HG02763 (cell line): Measurements from ENCODE around the gene MYOCD.
"Not testable (repeated sequence)": the region's sequence is repeated elsewhere in the genome, so short reads cannot be mapped to it uniquely, and the experiment has no call there.

Source experiments
- ATAC-seq: cut with Tn5 transposase; IDR thresholded peaks from one replicate; pipeline ENCODE4 v1.9.1; 2021; ENCODE audit warnings: mild to moderate bottlenecking, moderate library complexity; ENCODE audit not compliant: unreplicated experiment

The MYOCD gene, protein sequence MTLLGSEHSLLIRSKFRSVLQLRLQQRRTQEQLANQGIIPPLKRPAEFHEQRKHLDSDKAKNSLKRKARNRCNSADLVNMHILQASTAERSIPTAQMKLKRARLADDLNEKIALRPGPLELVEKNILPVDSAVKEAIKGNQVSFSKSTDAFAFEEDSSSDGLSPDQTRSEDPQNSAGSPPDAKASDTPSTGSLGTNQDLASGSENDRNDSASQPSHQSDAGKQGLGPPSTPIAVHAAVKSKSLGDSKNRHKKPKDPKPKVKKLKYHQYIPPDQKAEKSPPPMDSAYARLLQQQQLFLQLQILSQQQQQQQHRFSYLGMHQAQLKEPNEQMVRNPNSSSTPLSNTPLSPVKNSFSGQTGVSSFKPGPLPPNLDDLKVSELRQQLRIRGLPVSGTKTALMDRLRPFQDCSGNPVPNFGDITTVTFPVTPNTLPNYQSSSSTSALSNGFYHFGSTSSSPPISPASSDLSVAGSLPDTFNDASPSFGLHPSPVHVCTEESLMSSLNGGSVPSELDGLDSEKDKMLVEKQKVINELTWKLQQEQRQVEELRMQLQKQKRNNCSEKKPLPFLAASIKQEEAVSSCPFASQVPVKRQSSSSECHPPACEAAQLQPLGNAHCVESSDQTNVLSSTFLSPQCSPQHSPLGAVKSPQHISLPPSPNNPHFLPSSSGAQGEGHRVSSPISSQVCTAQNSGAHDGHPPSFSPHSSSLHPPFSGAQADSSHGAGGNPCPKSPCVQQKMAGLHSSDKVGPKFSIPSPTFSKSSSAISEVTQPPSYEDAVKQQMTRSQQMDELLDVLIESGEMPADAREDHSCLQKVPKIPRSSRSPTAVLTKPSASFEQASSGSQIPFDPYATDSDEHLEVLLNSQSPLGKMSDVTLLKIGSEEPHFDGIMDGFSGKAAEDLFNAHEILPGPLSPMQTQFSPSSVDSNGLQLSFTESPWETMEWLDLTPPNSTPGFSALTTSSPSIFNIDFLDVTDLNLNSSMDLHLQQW

DNA sequence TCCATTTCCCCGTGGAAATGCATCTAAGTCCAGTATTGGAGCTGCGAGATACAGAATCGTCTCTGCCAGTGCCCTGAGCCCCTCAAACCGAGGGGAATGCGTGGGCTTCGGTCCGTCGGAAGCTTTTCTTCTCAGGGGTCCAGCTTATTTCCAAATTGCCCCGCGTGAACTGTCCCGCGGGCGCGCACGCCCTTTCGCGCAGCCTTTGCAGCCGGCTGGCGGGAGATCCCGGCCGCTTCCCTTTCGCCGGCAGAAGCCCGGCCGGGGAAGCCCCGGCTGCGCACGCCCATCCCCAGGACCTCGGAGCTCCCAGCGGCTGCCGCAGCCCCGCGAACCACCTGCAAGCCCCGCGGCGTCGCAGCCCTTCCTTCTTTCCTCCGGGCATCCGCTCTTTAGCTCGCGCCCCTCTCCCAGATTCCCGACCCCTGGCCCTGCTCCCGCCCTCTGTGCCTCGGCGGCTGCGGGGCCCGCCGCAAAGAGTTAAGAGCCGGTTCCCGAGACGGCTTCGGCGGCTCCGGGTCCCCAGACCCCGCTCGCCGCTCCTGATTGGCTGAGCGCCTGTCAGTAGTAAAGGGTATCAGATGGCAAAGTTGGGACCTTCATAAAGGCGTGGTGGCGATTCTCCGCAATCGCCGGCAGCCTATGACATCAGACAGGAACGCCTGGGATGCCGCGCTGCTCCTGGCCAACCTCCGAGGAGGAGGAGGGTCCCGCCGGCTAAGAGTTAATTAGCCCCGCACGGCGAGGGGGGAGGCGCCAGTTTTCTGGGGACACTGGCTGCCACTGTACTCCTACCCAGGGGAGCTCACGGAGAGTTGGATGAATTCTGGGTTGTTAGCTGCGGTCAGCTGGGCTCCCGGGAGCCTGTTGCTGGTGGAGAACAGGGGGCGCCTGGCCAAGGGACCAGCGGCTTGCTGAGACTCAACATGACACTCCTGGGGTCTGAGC lies at the start of gene MYOCD:
TSS of gene MYOCD (plus strand) at position 628 of the 948 bp plus-strand sequence. CDS start at position 927, 299 bp downstream.
- ATAC-seq: no peak

DNA sequence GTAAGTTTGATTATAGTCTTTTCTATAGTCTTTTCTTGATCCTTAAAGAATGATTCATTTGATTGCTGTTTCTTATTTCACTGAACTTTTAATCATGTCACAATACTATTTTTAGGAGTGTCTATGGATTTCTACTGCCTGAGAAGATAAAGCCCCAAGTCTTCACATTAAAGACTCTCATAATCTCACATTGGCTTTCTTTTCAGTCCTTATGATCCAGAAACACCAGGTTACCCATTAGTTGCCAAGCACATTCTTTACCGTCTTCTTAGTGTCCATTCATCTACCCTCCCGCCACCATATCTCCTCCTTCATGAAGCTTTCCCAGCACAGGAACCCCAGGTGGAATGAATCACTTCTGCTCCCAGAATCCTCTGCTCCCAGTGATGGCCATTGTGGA lies 49.5 kb upstream of the MYOCD start:
- ATAC-seq: no peak

DNA sequence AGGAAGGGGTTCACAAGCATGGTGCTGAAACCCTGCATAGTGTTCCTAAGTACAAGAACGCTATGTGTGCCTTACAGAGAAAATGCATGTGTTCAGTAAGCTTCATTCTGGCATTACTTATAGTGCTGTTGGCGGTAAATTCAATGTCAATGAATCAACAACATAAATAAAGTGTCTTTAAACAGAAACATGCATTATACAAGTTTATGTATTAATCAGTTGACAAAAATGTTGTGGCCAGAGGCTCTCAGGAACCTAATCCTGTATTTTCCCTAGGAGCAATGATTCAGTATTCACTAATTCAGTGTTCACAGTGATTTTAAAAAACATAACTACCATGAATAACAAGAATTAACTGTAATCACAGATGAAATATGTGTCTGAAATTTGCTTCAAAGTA lies 47.1 kb upstream of the MYOCD start:
- ATAC-seq: no peak

DNA sequence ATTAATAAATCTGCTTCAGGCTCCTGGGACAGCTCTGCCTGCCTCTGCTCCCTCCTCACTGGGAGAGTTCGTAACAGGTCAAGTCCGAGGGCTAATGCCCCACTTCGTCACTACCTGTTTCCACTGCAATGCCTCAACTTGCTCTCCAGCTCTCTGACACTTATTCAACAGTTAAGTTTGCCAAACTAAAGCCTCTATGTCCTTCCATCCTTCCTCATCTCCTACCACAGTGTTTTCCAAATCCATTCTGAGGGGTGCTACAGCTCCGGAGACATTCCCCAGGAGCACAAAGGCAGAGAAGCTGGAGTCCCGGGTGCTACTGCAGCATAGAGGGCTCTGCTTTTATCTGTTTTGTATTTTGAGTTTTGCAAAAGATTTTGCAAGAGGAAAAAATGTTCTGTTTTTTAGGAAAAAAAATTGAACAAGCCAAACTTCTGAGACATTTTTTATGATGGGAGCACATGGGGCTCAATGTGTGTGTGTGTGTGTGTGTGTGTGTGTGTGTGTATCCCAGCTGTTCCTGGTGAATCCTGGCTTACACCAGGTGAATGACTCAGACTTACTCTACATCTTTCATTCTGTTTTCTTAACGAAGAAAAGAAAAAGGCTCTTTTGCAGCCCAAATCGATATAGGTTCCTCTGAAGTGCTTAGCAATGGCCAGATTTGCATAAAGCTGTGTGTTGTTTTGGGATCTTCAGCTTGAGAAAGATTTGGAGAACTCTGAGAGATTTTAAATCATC lies 46.1 kb upstream of the MYOCD start:
- ATAC-seq: no peak

DNA sequence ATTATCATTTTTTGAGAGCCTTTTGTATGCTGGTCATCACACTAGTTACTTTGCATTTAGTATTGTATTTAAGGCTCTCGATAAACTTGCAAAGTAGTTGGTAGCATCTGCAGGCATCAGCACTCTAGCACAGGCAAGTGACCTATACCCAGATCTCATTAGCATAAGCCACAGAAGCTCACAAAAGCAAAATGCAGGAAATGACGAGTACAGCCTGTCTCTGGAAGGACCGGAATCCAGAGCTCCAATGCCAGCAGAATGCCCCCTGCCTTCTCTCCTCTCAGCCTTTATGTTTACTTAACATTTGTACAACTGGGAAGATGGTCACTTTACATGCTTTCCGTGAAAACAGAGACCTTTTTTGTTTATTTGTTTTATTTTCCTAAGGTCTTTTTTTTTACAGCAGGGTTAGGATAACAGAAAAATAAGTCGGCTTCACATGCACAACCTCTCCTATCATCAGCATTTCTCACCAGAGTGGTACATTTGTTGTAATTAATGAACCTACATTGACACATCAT lies 45.4 kb upstream of the MYOCD start:
- no peak for ATAC-seq

DNA sequence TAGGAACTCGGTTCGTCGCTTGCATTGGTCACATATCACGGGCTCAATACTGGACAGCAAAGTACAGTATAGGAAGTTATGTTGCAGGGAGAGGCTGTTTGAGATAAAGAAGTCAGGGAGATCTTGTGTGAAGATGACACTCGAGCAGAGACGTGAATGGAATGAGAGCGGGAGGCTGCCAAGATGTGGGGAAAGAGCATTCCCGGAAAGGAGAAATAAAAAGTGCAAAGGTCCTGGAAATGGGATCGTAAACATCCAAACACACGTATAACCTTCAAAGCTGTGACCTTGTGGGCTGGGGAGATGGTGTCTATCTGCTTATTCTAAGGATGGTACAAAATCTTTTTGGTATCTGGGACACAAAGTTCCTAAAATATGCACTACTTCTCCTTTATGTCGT lies 43.0 kb upstream of the MYOCD start:
- ATAC-seq: no peak

DNA sequence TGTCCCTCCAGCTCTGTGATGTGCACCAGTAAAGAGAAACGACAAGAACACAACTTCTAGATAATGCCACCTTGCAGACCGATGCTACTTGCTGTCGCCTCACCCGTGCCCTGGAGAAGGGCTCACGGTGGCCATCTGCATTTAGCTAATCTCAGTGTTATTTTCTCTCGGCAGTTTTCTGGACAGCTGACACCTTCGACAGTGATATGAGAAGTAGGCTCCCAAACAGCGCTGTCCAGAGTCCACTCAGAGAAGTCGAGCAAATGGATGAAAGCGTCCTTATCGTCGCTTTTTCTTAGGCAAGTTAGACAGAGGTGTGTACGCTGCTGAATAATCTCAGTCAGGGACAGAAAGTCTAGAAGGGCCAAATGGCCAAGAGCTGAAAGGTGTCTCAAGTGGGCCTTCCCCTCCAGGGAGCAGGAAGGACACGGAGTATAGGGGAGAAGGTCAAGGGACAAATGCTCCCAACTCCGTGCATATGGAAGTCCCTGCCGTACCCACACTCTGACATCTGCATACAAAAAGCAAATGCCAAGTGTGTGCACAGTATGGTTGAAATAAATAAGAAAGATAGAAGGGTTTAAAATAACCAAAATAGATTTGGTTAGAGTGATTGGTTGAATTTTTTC lies 42.4 kb upstream of the MYOCD start:
- no peak for ATAC-seq

DNA sequence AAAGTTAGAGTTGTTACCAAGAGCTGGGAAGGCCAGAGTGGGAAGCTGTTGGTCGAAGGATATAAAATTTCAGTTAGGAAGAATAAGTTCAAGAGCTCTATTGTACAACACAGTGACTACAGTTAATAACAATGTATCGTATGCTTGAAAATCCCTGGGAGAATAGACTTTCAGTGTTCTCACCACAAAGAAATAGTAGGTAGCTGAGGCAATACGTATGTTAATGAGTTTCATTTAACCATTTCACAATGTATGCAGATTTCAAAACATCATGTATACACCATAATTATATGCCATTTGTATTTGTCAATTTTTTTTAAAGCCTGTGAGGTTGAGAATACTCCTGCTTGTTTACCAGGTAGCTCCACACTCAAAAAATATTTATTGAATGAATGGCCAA lies 41.5 kb upstream of the MYOCD start:
- no peak for ATAC-seq

DNA sequence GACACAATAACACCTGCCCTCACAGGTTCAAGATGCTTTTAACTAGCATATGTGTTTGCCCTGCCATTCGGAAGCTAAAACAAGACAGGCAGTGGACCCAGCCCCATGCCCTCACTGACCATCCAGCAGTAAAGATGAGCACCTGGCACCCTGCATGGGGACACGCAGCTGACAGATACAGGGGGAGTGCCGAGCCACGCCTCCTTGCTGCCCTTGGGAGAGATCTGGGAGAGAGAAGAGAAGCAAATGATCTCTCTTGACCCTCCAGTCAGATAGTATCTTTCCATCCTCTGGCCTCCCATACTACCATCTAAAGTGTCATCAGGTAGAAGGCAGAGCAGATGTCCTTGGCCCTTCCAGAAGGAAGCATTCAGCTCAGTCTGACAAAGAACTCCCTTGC lies 40.6 kb upstream of the MYOCD start:
- ATAC-seq: no peak

DNA sequence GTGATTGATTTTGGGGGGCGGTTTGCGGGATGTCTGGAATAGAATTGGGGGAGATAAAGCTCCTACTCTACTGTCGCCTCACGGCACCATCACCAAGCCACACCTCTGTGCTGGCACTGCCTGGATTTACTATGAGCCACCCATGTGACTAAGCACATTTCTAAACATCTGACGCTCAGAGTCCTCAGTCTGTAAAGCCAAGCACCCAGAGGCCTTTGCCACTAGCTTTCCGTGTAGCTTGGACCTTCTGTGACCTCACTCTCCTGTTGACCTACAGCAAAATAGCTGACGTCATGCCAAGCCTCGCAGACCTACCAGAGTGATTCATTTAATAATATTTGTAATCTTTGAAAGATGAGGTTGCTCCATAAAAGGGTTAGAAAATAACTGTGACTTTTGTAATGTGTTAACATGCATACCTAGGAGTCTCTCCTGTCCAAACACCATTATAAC lies 38.5 kb upstream of the MYOCD start:
- ATAC-seq: no peak

DNA sequence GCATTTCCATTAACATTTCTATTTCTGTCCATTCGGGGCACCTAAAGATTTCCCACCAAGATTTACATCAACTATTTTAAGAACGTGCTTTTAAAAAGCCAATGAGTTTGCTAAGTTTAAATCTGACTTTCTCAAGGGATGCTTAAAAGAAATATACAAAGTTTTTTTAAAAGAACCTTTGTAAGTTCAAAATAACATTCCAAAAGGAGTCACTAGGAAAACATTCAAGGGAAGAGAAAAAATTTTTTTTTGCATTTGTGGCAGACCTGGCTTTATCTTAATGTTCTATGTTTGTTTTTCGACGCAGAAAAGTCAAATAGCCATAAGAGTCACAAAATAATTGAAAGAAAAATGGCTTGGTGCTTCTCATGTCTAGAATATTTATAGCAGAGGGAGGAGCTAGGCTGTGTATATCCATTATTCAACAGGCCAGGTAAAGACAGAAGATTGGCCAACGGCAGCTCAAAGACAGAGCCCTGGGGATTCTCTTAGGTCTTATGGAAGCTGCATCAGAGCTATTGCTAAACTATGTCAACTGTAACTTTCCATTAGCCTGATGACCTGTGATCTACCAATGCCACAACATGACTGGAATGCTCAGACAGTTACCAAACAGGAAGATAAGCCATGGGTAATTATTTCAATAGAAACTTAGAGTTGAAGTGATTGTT lies 37.8 kb upstream of the MYOCD start:
- ATAC-seq: no peak

DNA sequence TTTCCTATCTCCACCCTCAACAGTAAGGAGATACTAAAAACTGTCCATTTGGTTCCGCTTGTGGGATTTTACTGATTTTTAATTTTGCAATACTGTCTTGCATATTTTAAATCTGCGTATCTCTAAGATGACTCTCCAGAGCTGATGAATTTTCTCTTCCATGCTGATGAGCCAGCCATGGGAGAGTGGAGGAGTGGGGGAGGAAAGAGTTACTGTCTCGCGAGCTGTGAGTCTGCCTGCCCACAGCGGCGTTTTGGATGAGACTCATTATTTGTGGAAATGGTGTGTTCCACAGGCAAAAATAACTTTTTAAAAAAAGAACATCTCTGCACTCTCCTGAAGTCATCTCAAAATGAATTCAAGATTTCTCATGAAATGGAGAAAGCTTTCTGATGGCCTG lies 34.6 kb upstream of the MYOCD start:
- ATAC-seq: no peak

DNA sequence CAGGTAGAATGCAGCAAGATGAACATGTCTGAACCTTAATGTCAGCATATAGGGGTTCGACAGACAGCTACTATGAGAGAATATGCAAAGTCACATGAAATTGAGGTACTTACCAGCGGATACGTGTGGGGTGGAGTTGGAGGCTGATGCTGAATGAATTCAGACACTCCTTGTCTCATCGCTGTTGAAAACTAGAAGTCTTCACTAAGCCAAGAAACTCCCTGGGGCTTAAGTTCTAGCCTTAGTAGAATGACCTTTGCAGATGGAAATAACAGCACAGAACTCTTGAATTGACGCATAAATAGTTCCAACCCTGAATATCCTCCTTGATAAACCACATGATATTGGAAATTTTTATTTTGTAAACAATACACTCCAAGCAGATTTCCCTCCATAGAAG lies 32.9 kb upstream of the MYOCD start:
- no peak for ATAC-seq

DNA sequence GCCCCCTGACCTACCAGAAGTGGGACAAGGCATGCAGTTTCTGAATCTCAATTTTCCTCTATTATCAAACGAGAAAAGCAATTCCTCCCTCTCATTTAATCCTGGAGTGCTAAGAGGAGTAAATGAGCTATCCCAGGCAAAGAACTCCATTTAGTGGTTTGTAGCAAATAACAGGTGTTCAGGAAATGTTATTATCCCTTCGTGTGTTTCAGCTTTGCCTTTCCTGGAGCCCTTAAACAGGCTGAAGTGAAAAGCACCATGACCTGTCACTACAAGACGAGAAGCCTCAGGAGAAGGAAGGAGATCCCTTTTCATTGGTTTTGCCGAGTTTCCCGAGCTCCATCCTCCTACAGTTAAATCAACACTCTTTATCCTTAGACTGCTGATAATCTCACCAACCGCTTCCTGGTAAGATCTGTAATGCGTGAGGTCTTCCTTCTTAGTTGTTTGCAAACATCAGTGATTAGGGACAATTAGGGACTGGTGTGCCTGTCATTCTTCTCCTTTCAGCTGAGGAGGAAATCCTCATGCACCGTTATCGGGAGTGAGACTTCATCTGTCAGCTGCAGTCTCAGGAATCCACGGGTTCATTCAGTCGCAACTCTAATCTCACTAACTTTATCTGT lies 30.8 kb upstream of the MYOCD start:
- no peak for ATAC-seq

DNA sequence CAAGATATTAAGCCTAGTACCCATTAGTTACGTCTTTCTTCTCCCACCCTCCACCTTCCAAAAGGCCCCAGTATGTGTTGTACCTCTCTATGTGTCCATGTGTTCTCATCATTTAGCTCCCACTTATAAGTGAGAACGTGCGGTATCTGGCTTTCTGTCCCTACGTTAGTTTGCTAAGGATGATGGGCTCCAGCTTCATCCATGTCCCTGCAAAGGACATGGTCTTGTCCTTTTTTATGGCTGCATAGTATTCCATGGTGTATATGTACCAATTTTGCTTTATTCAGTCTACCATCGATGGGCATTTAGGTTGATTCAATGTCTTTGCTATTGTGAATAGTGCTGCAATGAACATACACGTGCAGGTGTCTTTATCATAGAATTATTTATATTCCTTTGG lies 29.7 kb upstream of the MYOCD start:
- ATAC-seq: not testable (repeated sequence)

DNA sequence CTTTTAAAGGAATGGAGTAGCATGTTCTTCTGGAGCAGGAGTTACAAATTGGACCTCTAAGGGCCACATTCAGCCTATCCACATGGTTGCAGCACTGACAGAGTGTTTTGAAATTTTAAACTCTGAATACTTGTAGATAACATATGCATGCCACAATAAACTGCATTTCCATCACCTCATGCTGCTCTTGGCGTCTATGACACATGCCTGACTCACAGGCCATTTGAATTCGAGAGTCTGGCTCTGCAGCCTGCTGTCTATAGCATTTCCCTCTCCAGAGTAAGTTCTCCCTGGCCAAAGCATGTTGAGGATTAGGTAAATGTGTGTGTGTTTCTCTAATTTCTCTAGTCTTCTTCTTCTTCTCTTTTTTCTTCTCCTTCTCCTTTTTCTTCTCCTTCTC lies 28.7 kb upstream of the MYOCD start:
- ATAC-seq: no peak

DNA sequence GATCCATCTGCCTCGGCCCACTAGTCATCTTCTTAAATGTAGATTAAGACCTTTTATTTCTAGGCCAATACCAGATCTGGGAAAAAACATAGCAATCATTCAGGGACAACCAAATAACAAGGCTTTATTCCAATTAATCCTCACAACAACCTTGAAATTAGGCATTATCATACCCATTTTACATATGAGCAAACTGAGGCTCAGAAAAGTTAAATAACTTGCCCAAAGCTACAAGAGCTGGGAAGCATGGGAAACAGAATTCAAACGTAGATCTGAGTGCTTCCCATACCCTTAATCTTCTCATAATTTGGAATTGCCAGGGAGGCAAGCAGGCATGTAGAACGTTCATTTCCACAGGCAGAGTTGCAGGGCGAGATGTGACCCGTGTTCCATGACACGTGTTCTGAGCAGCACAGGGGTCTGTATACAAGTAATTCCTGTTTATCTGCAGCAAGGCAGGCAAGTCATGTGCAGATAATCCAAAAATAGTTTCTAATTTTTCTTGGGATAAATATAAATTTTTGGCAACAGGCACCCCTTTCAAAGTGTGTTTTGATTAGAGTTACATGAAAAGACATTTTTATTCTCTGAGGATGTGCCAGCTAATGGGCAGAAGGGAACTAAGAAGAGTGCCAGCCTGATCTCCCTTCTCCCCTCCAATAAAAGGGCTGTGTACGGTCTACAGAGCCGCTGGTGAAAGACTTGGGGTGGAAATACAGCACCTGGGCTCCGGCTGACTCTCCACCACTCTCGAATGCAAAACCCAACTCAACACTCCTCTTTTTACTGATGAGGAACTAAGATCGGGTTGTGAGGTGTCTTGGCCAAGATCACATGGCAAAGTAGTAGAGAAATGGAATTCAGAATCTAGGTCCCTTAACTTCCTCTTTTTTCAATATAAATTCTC lies 27.7 kb upstream of the MYOCD start:
- ATAC-seq: no peak
